Body of pancreas (tissue), 4 donors: ENCODE data around the gene MYO5B. TPM values are rescaled to one million over a fixed set of nuclear protein-coding genes. Genes with fewer than 3 reads are reported as not detected.

Experiments
- ATAC-seq: fragments of 150-250 bp; one replicate; pipeline ENCODE4 v1.9.1; 2016
- DNase-seq, 4 donors: peaks; one replicate each; pipeline ENCODE4 v3.0.0-alpha.2; 2019
- H3K27ac ChIP-seq, 4 donors: fragments of 200-600 bp; sonication (generic); 1 replicate in 3 of 4; 2 replicates in 1 of 4; pipeline versions ENCODE4 v1.5.1 to v1.6.1; 2016 to 2019; ENCODE audit warnings: mild to moderate bottlenecking in 1 of 4, mixed read lengths in 1 of 4, moderate library complexity in 1 of 4
- H3K27me3 ChIP-seq, 2 donors: fragments of 200-600 bp; sonication (generic); one replicate each; pipeline ENCODE4 v1.6.0; 2016; ENCODE audit warnings: mild to moderate bottlenecking in 1 of 2
- H3K36me3 ChIP-seq, 2 donors: fragments of 200-600 bp; sonication (generic); replicated peaks in 1 of 2; 2 replicates each; pipeline ENCODE4 v1.5.1; 2016; ENCODE audit warnings: low read depth in 2 of 2; ENCODE audit not compliant: insufficient read depth in 1 of 2
- H3K4me1 ChIP-seq: fragments of 200-600 bp; sonication (generic); one replicate; pipeline ENCODE4 v1.6.0; 2016
- H3K4me3 ChIP-seq, 2 donors: fragments of 200-600 bp; sonication (generic); 1 replicate in 1 of 2; 2 replicates in 1 of 2; pipeline ENCODE4 v1.5.1; 2016 to 2019
- H3K9me3 ChIP-seq, 3 donors: fragments of 200-600 bp; sonication (generic); 1 replicate in 2 of 3; 2 replicates in 1 of 3; pipeline ENCODE4 v1.5.1; 2016
- POLR2A ChIP-seq, 3 donors: fragments of 450-650 bp; IDR thresholded peaks; one replicate each; pipeline ENCODE4 v1.6.1; 2016; ENCODE audit warnings: antibody characterized with exemption in 3 of 3, mild to moderate bottlenecking in 2 of 3
- WGBS, 2 donors: methylation state at CpG; one replicate each; pipeline ENCODE4 v1.1.5; 2017; 5-methylcytosine and 5-hydroxymethylcytosine counted together
- intact Hi-C: fragments of 100-400 bp; cut with DNase I; formaldehyde crosslinking; loops from one replicate; pipeline ENCODE4 v1.15.1; 2023
- total RNA-seq, 2 donors: library from RNA; depleted of rRNA; stranded (reverse); fragments of >200 nt; gene quantifications; one replicate each; pipeline ENCODE4 v1.1.0, GENCODE V29; 2016
- TF ChIP-seq, protein P1 (sequence below), 7 experiments: fragments of 450-650 bp in 4 of 7; fragments of 200-600 bp in 3 of 7; sonication (generic) in 3 of 7; IDR thresholded peaks; one replicate each; pipeline ENCODE4 v1.5.1; 2016 to 2019; ENCODE audit warnings: antibody characterized with exemption in 7 of 7

MYO5B gene
- total RNA-seq, 2 donors from 2014 or later = 17.1 to 18.2 TPM

DNA sequence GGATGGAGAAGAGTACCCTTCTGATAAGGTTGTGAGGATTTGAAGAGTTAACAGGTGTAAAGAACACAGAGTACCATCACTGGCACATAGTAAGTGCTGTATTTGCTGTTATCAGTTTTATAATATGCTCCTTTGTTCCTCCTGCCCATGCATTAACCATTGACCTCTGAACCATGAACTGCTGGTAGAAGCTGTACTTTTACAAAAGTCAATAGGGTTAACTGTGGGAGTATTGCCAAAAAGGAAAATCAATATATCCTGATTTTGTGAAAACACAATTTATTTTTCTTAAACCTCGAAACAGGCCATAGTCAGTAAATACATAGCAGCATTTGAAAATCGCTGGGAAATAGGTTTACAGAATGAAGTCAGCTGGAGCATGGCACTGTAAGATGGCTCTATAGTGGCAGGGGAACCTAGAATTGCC lies 362.7 kb downstream of the MYO5B start:
- WGBS, 2 donors = 19 to 32% methylated on average over 2 of the region's 2 CpGs
- TF ChIP-seq POLR2A (IDR thresholded peaks at IDR 0.05) = no peak
- TF ChIP-seq, protein P1, sequence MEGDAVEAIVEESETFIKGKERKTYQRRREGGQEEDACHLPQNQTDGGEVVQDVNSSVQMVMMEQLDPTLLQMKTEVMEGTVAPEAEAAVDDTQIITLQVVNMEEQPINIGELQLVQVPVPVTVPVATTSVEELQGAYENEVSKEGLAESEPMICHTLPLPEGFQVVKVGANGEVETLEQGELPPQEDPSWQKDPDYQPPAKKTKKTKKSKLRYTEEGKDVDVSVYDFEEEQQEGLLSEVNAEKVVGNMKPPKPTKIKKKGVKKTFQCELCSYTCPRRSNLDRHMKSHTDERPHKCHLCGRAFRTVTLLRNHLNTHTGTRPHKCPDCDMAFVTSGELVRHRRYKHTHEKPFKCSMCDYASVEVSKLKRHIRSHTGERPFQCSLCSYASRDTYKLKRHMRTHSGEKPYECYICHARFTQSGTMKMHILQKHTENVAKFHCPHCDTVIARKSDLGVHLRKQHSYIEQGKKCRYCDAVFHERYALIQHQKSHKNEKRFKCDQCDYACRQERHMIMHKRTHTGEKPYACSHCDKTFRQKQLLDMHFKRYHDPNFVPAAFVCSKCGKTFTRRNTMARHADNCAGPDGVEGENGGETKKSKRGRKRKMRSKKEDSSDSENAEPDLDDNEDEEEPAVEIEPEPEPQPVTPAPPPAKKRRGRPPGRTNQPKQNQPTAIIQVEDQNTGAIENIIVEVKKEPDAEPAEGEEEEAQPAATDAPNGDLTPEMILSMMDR (IDR thresholded peaks at IDR 0.05) = no peak
- DNase-seq (no peak), ATAC-seq (no peak)
- no peak overlapping the region for H3K27ac ChIP-seq
- H3K4me3 ChIP-seq = no peak overlapping the region
- H3K9me3 ChIP-seq = no peaks in the 10 kb centered on the region
- no peaks in the 10 kb centered on the region for H3K27me3 ChIP-seq
- H3K36me3 ChIP-seq = no peaks in the 10 kb centered on the region
- intact Hi-C loops = no loop called here
- H3K4me1 ChIP-seq = peaks cover 17% of the 10 kb centered on the region

DNA sequence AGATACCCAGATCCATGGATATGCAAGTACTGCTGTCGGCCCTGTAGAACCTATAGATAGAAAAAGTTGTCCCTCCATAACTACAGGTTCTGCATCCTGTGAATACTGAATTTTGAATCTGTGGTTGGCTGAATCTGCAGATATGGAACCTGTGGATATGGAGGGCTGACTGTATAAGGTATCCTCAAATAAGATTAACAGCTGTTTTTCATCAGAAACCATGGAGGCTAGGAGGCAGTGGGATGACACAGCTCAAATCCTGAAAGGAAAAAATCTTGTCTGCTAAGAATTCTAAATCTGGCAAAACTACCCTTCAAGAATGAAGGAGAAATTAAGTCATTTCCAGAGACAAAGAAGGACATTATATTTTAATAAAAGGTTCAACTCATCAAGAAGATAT lies 367.0 kb downstream of the MYO5B start:
- no peak for DNase-seq
- no peaks in the 10 kb centered on the region for H3K4me1 ChIP-seq
- intact Hi-C loops = no loop called here
- H3K4me3 ChIP-seq = no peak overlapping the region
- TF ChIP-seq, protein P1 (IDR thresholded peaks at IDR 0.05) = no peak
- TF ChIP-seq POLR2A (IDR thresholded peaks at IDR 0.05) = no peak
- H3K27me3 ChIP-seq = no peaks in the 10 kb centered on the region
- H3K27ac ChIP-seq = no peak overlapping the region
- no peak for ATAC-seq
- no peaks in the 10 kb centered on the region for H3K9me3 ChIP-seq
- 93 to 100% methylated on average over 1 of the region's 1 CpG for WGBS, 2 donors
- no peaks in the 10 kb centered on the region for H3K36me3 ChIP-seq

DNA sequence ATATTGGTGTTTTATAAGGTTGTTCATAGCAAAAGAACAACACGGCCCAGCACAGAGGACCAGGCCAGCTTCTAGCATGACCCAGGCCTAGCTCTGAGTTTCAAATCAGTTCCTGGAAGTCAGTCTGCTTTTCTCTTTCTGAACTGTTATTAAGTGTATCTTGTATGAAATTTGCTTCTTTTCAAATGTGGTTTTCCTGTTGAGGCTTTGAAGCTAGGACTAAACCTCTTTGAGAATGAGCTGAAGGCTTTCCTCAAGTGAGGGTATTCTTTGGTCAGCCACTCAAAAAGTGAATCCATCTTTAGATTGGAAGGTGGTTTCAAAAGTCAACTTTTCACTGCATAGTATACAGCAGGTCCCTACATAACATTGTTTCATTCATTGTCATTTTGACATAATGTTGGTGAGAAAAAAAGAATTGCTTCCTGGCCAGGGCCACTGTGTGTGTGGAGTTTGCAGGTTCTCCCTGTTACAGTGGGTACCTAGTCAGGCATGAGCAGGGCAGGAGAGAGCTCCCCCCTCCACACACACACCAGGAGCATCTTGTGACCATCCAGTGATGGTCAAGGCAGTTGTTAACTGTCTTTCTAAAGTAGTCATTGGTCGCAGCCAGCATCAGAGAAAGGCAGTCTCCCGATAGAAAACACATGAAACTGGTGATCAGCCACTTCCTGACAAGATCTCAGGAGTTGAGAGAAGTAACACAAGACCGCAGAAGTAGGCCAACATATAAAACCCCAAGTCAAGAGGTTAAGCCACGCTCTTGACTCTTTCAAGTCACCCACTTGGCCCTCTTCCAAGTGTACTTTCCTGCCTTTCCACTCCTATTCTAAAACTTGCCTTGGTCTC lies 374.9 kb downstream of the MYO5B start:
- Histone ChIP-seq H3K27me3 (no peaks in the 10 kb centered on the region), H3K4me3 (no peak overlapping the region), H3K9me3 (no peaks in the 10 kb centered on the region), H3K27ac (no peak overlapping the region), H3K36me3 (no peaks in the 10 kb centered on the region), H3K4me1 (peaks cover 2% of the 10 kb centered on the region)
- intact Hi-C loops = no loop called here
- TF ChIP-seq POLR2A (IDR thresholded peaks at IDR 0.05) = no peak
- peak in 1 of 4 donors; percentile 9 for DNase-seq
- no peak for ATAC-seq
- WGBS, 2 donors = 74 to 86% methylated on average over 5 of the region's 5 CpGs

DNA sequence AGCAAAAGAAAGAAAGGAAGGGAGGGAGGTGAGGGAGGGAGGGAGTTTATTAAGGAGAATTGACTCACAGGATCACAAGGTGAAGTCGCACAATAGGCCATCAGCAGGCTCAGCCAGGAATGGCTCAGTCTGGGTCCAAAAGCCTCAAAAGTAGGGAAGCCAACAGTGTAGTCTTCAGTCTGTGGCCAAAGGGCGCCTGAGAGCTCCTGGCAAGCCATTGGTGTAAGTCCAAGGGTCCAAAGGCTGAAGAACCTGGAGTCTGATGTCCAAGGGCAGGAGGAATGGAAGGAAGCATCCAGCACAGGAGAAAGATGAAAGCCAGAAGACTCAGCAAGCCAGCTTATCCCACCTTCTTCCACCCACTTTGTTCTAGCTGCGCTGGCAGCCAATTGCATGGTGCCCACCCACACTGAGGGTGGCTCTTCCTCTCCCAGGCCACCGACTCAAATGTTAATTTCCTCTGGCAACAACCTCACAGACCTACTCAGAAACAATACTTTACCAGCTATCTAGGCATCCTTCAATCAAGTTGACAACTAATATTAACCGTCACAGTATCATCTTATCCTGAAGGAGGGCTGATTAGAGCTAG lies 375.8 kb downstream of the MYO5B start:
- Histone ChIP-seq H3K27me3 (no peaks in the 10 kb centered on the region), H3K27ac (no peak overlapping the region), H3K9me3 (no peaks in the 10 kb centered on the region), H3K36me3 (no peaks in the 10 kb centered on the region), H3K4me3 (no peak overlapping the region), H3K4me1 (peaks cover 10% of the 10 kb centered on the region)
- WGBS, 2 donors = 75 to 85% methylated on average over 5 of the region's 5 CpGs
- DNase-seq (no peak), ATAC-seq (no peak)
- intact Hi-C loops = no loop called here
- no peak for TF ChIP-seq POLR2A (IDR thresholded peaks at IDR 0.05)
- TF ChIP-seq, protein P1 (IDR thresholded peaks at IDR 0.05) = no peak

DNA sequence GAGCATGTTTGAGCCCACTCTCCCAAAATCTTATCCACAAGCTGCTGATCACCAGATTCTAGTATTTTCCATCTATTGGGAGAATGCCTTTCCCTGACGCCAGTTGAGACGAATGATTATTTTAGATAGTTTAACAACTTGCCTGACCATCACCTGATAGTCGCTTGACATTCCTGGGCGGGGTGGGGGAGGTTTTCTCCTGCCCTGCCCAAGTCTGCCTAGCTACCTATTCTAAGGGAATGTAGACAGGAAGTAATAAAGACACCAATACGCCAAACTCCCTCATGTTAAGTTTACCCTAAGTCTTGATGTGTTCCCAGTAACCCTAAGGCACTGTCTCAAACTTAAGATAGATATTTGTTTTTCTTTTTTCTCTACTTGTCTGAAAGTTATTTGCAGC lies 377.0 kb downstream of the MYO5B start:
- no peak for ATAC-seq
- H3K4me1 ChIP-seq = peaks cover 11% of the 10 kb centered on the region
- no peak overlapping the region for H3K27ac ChIP-seq
- H3K9me3 ChIP-seq = no peaks in the 10 kb centered on the region
- H3K36me3 ChIP-seq = no peaks in the 10 kb centered on the region
- intact Hi-C loops = no loop called here
- WGBS, 2 donors = 90 to 97% methylated on average over 5 of the region's 5 CpGs
- no peaks in the 10 kb centered on the region for H3K27me3 ChIP-seq
- no peak overlapping the region for H3K4me3 ChIP-seq
- TF ChIP-seq, protein P1 (IDR thresholded peaks at IDR 0.05) = no peak
- TF ChIP-seq POLR2A (IDR thresholded peaks at IDR 0.05) = no peak
- no peak for DNase-seq
